Activated naive CD4-positive, alpha-beta T cell treated with anti-CD3 and anti-CD28 coated beads, Interleukin-2, amount 50 U/mL, for 72 hours (primary cell): ENCODE results near the gene ZFAND4. TPM values are rescaled to one million over a fixed set of nuclear protein-coding genes. Genes with fewer than 3 reads are reported as not detected.
"Not testable (repeated sequence)": the region's sequence is repeated elsewhere in the genome, so short reads cannot be mapped to it uniquely, and the experiment has no call there.

Experiments
- ATAC-seq, 2 donors: fragments of 150-1000 bp; cut with Tn5 transposase; 2 replicates each; pipeline ENCODE4 v1.10.0; 2021; ENCODE audit warnings: mild to moderate bottlenecking in 2 of 2, moderate library complexity in 2 of 2
- DNase-seq, 2 donors: peaks; one replicate each; pipeline ENCODE4 v3.0.0; 2021 to 2022; ENCODE audit warnings: low spot score in 2 of 2
- H3K27ac Mint-ChIP-seq, 2 donors: one replicate each; pipeline ENCODE4 v1.8.0; 2022; ENCODE audit warnings: mild to moderate bottlenecking in 2 of 2, mixed read lengths in 2 of 2
- H3K36me3 Mint-ChIP-seq, 2 donors: one replicate each; pipeline ENCODE4 v1.8.0; 2022; ENCODE audit warnings: mixed read lengths in 2 of 2
- H3K9me3 Mint-ChIP-seq, 2 donors: one replicate each; pipeline ENCODE4 v1.8.0; 2022; ENCODE audit warnings: mixed read lengths in 2 of 2
- total RNA-seq, 2 donors: library from RNA; stranded (reverse); gene quantifications; one replicate each; pipeline ENCODE4 v1.2.3, GENCODE V29; 2022

ZFAND4 gene
- total RNA-seq, 2 donors from 2014 or later: 12.4 to 19.5 TPM

- DNase-seq: no peak
- Mint-ChIP-seq H3K36me3 (peaks cover 11% of the 10 kb centered on the region in 2 donors), H3K9me3 (no peaks in the 10 kb centered on the region), H3K27ac (no peak overlapping the region)
- ATAC-seq: no peak
Measured at GRCh38 chr10:45652511-45652910, 20.1 kb downstream of the ZFAND4 start.

- no peak for ATAC-seq
- Mint-ChIP-seq H3K9me3 (no peaks in the 10 kb centered on the region), H3K27ac (no peak overlapping the region), H3K36me3 (peaks cover 0 to 5% of the 10 kb centered on the region in 2 donors)
- no peak for DNase-seq
Measured at GRCh38 chr10:45649296-45649695, 23.3 kb downstream of the ZFAND4 start.

GRCh38 chr10:45647118-45647517 is 25.5 kb downstream of the ZFAND4 start:
- DNase-seq (no peak), ATAC-seq (no peak)
- Mint-ChIP-seq H3K27ac (no peak overlapping the region), H3K36me3 (peaks cover 0 to 6% of the 10 kb centered on the region in 2 donors), H3K9me3 (no peaks in the 10 kb centered on the region)

GRCh38 chr10:45646384-45647050 is 26.1 kb downstream of the ZFAND4 start:
- Mint-ChIP-seq H3K36me3 (peaks cover 0 to 6% of the 10 kb centered on the region in 2 donors), H3K9me3 (no peaks in the 10 kb centered on the region), H3K27ac (no peak overlapping the region)
- ATAC-seq (no peak), DNase-seq (no peak)

GRCh38 chr10:45644527-45644926 is 28.0 kb downstream of the ZFAND4 start:
- no peak for ATAC-seq
- no peak for DNase-seq
- Mint-ChIP-seq H3K27ac (no peak overlapping the region), H3K36me3 (peaks cover 0 to 12% of the 10 kb centered on the region in 2 donors), H3K9me3 (no peaks in the 10 kb centered on the region)

GRCh38 chr10:45640941-45641340 is 31.6 kb downstream of the ZFAND4 start:
- DNase-seq: no peak
- no peaks in the 10 kb centered on the region for H3K9me3 Mint-ChIP-seq

GRCh38 chr10:45640049-45640448 is 32.5 kb downstream of the ZFAND4 start:
- DNase-seq: no peak
- Mint-ChIP-seq H3K27ac (no peak overlapping the region), H3K36me3 (peaks cover 9 to 12% of the 10 kb centered on the region in 2 donors), H3K9me3 (no peaks in the 10 kb centered on the region)
- no peak for ATAC-seq

More at GRCh38 chr10:45640941-45641340, 31.6 kb downstream of the ZFAND4 start:
- Mint-ChIP-seq H3K36me3 (peaks cover 5 to 12% of the 10 kb centered on the region in 2 donors), H3K27ac (no peak overlapping the region)
- no peak for ATAC-seq

GRCh38 chr10:45627412-45628048 is 45.0 kb downstream of the ZFAND4 start:
- no peak for DNase-seq
- Mint-ChIP-seq H3K36me3 (no peaks in the 10 kb centered on the region), H3K9me3 (no peaks in the 10 kb centered on the region), H3K27ac (no peak overlapping the region)
- no peak for ATAC-seq

- H3K36me3 Mint-ChIP-seq: peaks cover 0 to 4% of the 10 kb centered on the region in 2 donors
- DNase-seq (no peak), ATAC-seq (no peak)
- H3K27ac Mint-ChIP-seq: no peak overlapping the region
- no peaks in the 10 kb centered on the region for H3K9me3 Mint-ChIP-seq
Measured at GRCh38 chr10:45625879-45626278, 46.7 kb downstream of the ZFAND4 start.

GRCh38 chr10:45624724-45625123 is 47.8 kb downstream of the ZFAND4 start:
- no peak overlapping the region for H3K27ac Mint-ChIP-seq
- H3K9me3 Mint-ChIP-seq: no peaks in the 10 kb centered on the region
- ATAC-seq (no peak), DNase-seq (no peak)
- peaks cover 0 to 6% of the 10 kb centered on the region in 2 donors for H3K36me3 Mint-ChIP-seq

- ATAC-seq: no peak
- Mint-ChIP-seq H3K27ac (no peak overlapping the region), H3K36me3 (peaks cover 12 to 17% of the 10 kb centered on the region in 2 donors), H3K9me3 (no peaks in the 10 kb centered on the region)
- DNase-seq: no peak
Measured at GRCh38 chr10:45614869-45615268, 57.7 kb downstream of the ZFAND4 start.

- ATAC-seq (no peak), DNase-seq (no peak)
- Mint-ChIP-seq H3K9me3 (no peaks in the 10 kb centered on the region), H3K27ac (no peak overlapping the region), H3K36me3 (peaks cover 12 to 17% of the 10 kb centered on the region in 2 donors)
Measured at GRCh38 chr10:45612741-45613140, 59.8 kb downstream of the ZFAND4 start.

GRCh38 chr10:45608052-45608451 is 64.5 kb downstream of the ZFAND4 start:
- no peaks in the 10 kb centered on the region for H3K9me3 Mint-ChIP-seq
- DNase-seq (no peak), ATAC-seq (no peak)
- peaks cover 12 to 17% of the 10 kb centered on the region in 2 donors for H3K36me3 Mint-ChIP-seq
- H3K27ac Mint-ChIP-seq: no peak overlapping the region

GRCh38 chr10:45607276-45607675 is 65.3 kb downstream of the ZFAND4 start:
- H3K9me3 Mint-ChIP-seq: no peaks in the 10 kb centered on the region
- ATAC-seq (no peak), DNase-seq (no peak)
- H3K36me3 Mint-ChIP-seq: peaks cover 7 to 11% of the 10 kb centered on the region in 2 donors
- no peak overlapping the region for H3K27ac Mint-ChIP-seq

- Mint-ChIP-seq H3K9me3 (no peaks in the 10 kb centered on the region), H3K36me3 (no peaks in the 10 kb centered on the region), H3K27ac (no peak overlapping the region)
- ATAC-seq: no peak
- DNase-seq: no peak
Measured at GRCh38 chr10:45602836-45603235, 69.7 kb downstream of the ZFAND4 start.

- DNase-seq (no peak), ATAC-seq (no peak)
- no peaks in the 10 kb centered on the region for H3K9me3 Mint-ChIP-seq
- no peaks in the 10 kb centered on the region for H3K36me3 Mint-ChIP-seq
- H3K27ac Mint-ChIP-seq: no peak overlapping the region
Measured at GRCh38 chr10:45602082-45602730, 70.4 kb downstream of the ZFAND4 start.

- not testable (repeated sequence) for DNase-seq, H3K9me3 Mint-ChIP-seq, ATAC-seq, H3K36me3 Mint-ChIP-seq, H3K27ac Mint-ChIP-seq
Measured at GRCh38 chr10:45601254-45601930, 71.2 kb downstream of the ZFAND4 start.
